ACC112 (cell line): Measurements from ENCODE around the gene B3GNT9.

Source experiments
- H2AFZ ChIP-seq: fragments of 200-600 bp; sonication (generic); one replicate; pipeline ENCODE4 v1.6.0; 2017; ENCODE audit warnings: antibody characterized with exemption, low read length; ENCODE audit not compliant: unreplicated experiment
- H3K27ac ChIP-seq: fragments of 200-600 bp; sonication (generic); 2 replicates; pipeline ENCODE4 v1.5.1; 2014; ENCODE audit warnings: low read depth, mild to moderate bottlenecking, antibody characterized with exemption, low read length, moderate library complexity
- H3K27me3 ChIP-seq: fragments of 200-600 bp; sonication (generic); 2 replicates; pipeline ENCODE4 v1.6.1; 2014; ENCODE audit warnings: mild to moderate bottlenecking, antibody characterized with exemption, low read length, moderate library complexity, mixed read lengths; ENCODE audit not compliant: insufficient read depth
- H3K36me3 ChIP-seq: fragments of 200-600 bp; sonication (generic); 2 replicates; pipeline ENCODE4 v1.6.1; 2016; ENCODE audit warnings: mild to moderate bottlenecking, antibody characterized with exemption, low read length, moderate library complexity, mixed read lengths; ENCODE audit not compliant: insufficient read depth
- H3K4me1 ChIP-seq: fragments of 200-600 bp; sonication (generic); one replicate; pipeline ENCODE4 v1.6.1; 2016; ENCODE audit warnings: low read length, mixed read lengths; ENCODE audit not compliant: insufficient read depth, unreplicated experiment, control insufficient read depth
- H3K4me3 ChIP-seq: fragments of 200-600 bp; sonication (generic); 2 replicates; pipeline ENCODE4 v1.5.1; 2014; ENCODE audit warnings: mild to moderate bottlenecking, low read depth, low read length
- H3K79me2 ChIP-seq: fragments of 200-600 bp; sonication (generic); one replicate; pipeline ENCODE4 v1.6.0; 2016; ENCODE audit warnings: low read length; ENCODE audit not compliant: control insufficient read depth, unreplicated experiment, insufficient read depth

B3GNT9 gene

GRCh38 chr16:67158637-67159600 is 8.1 kb upstream of the B3GNT9 start:
- H2AFZ ChIP-seq, result peak overlapping the region; percentile 95
- H3K4me3 ChIP-seq, result peak overlapping the region; percentile 89
- H3K36me3 ChIP-seq, result no peaks in the 10 kb centered on the region
- no peaks in the 10 kb centered on the region for H3K79me2 ChIP-seq
- H3K4me1 ChIP-seq, result no peaks in the 10 kb centered on the region
- H3K27me3 ChIP-seq, result no peaks in the 10 kb centered on the region
- H3K27ac ChIP-seq, result peak overlapping the region; percentile 2; the same call in 1 of the 2 replicates

GRCh38 chr16:67157892-67158635 is 7.3 kb upstream of the B3GNT9 start:
- H3K36me3 ChIP-seq, result no peaks in the 10 kb centered on the region
- H2AFZ ChIP-seq, result no peak overlapping the region
- no peak overlapping the region for H3K27ac ChIP-seq
- H3K79me2 ChIP-seq, result no peaks in the 10 kb centered on the region
- H3K4me1 ChIP-seq, result no peaks in the 10 kb centered on the region
- H3K4me3 ChIP-seq, result no peak overlapping the region; the same call in 1 of the 2 replicates
- no peaks in the 10 kb centered on the region for H3K27me3 ChIP-seq

GRCh38 chr16:67157106-67157748 is 6.4 kb upstream of the B3GNT9 start:
- H3K79me2 ChIP-seq, result no peaks in the 10 kb centered on the region
- H3K36me3 ChIP-seq, result no peaks in the 10 kb centered on the region
- H3K27ac ChIP-seq, result no peak overlapping the region
- no peaks in the 10 kb centered on the region for H3K27me3 ChIP-seq
- H3K4me3 ChIP-seq, result no peak overlapping the region
- no peak overlapping the region for H2AFZ ChIP-seq
- no peaks in the 10 kb centered on the region for H3K4me1 ChIP-seq

GRCh38 chr16:67156143-67156844 is 5.5 kb upstream of the B3GNT9 start:
- H3K4me3 ChIP-seq, result no peak overlapping the region
- H3K27ac ChIP-seq, result no peak overlapping the region
- H3K79me2 ChIP-seq, result no peaks in the 10 kb centered on the region
- H3K27me3 ChIP-seq, result no peaks in the 10 kb centered on the region
- no peaks in the 10 kb centered on the region for H3K36me3 ChIP-seq
- no peak overlapping the region for H2AFZ ChIP-seq
- H3K4me1 ChIP-seq, result peaks cover 3% of the 10 kb centered on the region

GRCh38 chr16:67155295-67156142 is 4.7 kb upstream of the B3GNT9 start:
- Histone ChIP-seq H3K27me3 (no peaks in the 10 kb centered on the region), H3K79me2 (no peaks in the 10 kb centered on the region), H2AFZ (no peak overlapping the region), H3K4me1 (peaks cover 7% of the 10 kb centered on the region), H3K4me3 (peak overlapping the region; percentile 48), H3K27ac (no peak overlapping the region), H3K36me3 (no peaks in the 10 kb centered on the region)

- Histone ChIP-seq H3K4me3 (peak overlapping the region; percentile 48), H3K27ac (no peak overlapping the region), H3K79me2 (peaks cover 2% of the 10 kb centered on the region), H3K36me3 (no peaks in the 10 kb centered on the region), H3K4me1 (peaks cover 7% of the 10 kb centered on the region), H2AFZ (no peak overlapping the region), H3K27me3 (no peaks in the 10 kb centered on the region)
Observed at GRCh38 chr16:67154578-67155294, 3.9 kb upstream of the B3GNT9 start.

GRCh38 chr16:67151431-67152097 is 766 bp upstream of the B3GNT9 start:
- peak overlapping the region; percentile 81; the same call in 1 of the 2 replicates for H3K27ac ChIP-seq
- peaks cover 7% of the 10 kb centered on the region for H3K4me1 ChIP-seq
- peaks cover 6% of the 10 kb centered on the region for H3K79me2 ChIP-seq
- peaks cover 15% of the 10 kb centered on the region; the same call in 1 of the 2 replicates for H3K36me3 ChIP-seq
- peak overlapping the region; percentile 86 for H3K4me3 ChIP-seq
- H3K27me3 ChIP-seq, result no peaks in the 10 kb centered on the region
- H2AFZ ChIP-seq, result peak overlapping the region; percentile 74

- peak overlapping the region; percentile 86 for H3K4me3 ChIP-seq
- H3K27ac ChIP-seq, result peak overlapping the region; percentile 81
- H3K4me1 ChIP-seq, result peaks cover 7% of the 10 kb centered on the region
- H3K79me2 ChIP-seq, result peaks cover 6% of the 10 kb centered on the region
- H3K36me3 ChIP-seq, result peaks cover 15% of the 10 kb centered on the region; the same call in 1 of the 2 replicates
- peak overlapping the region; percentile 74 for H2AFZ ChIP-seq
- no peaks in the 10 kb centered on the region for H3K27me3 ChIP-seq
Observed at GRCh38 chr16:67150047-67150832, 558 bp downstream of the B3GNT9 start.
